Heart left ventricle (tissue), 13 donors: ENCODE results near the gene SYNE2.

ENCODE experiments used
- CTCF ChIP-seq, 12 donors: fragments of 200-600 bp; sonication (generic) in 4 of 12; IDR thresholded peaks; one replicate each; pipeline versions ENCODE4 v1.5.0 to v1.8.0; 2018 to 2022; ENCODE audit warnings: antibody characterized with exemption in 12 of 12, mild to moderate bottlenecking in 5 of 12
- POLR2A ChIP-seq, 2 donors: fragments of 450-650 bp; IDR thresholded peaks; one replicate each; pipeline ENCODE4 v1.6.1; 2017; ENCODE audit warnings: antibody characterized with exemption in 2 of 2, mild to moderate bottlenecking in 2 of 2, moderate library complexity in 2 of 2
- donor health status: ischemic (EF 13 %, LVEDD 7.1; RV severe dilation, severe dysfunction).
- donor health status: DM: no; HTN: yes; CAD: no.
- donor health status: DM: no; HTN: no; CAD: no.
- donor health status: ischemic (EF 25% LVEDD 6.9; RV normal size, moderate dysfunction).
- donor health status: ischemic (EF 25% LVEDD 5.7; RV mildly dilated, moderate dysfunction).
- donor health status: ischemic (EF 35%, LVEDD 5.7; RV mildly dilated, moderate dysfunction).
- donor health status: nonischemic (EF 11% LVEDD 7.7; RV severe dilation, severe dysfunction).
- donor health status: DM: yes; HTN: yes; CAD: no.
- donor health status: PGD.
- donor health status: ischemic (EF 29% LVEDD 5.4; RV normal size, mild dysfunction).
- donor health status: nonischemic (EF 23%, LVEDD 6.1; RV moderate dilation, normal function).

- TF ChIP-seq CTCF (IDR thresholded peaks at IDR 0.05) (no peak), POLR2A (IDR thresholded peaks at IDR 0.05) (no peak)
Observed at GRCh38 chr14:64260418-64260817, 407.6 kb downstream of the SYNE2 start.
